ENCODE data around the gene MAP1LC3B. TPM values are rescaled to one million over a fixed set of nuclear protein-coding genes. Genes with fewer than 3 reads are reported as not detected.

Gene MAP1LC3B
- polyA plus RNA-seq, 1 donor: 44.7 TPM

DNA sequence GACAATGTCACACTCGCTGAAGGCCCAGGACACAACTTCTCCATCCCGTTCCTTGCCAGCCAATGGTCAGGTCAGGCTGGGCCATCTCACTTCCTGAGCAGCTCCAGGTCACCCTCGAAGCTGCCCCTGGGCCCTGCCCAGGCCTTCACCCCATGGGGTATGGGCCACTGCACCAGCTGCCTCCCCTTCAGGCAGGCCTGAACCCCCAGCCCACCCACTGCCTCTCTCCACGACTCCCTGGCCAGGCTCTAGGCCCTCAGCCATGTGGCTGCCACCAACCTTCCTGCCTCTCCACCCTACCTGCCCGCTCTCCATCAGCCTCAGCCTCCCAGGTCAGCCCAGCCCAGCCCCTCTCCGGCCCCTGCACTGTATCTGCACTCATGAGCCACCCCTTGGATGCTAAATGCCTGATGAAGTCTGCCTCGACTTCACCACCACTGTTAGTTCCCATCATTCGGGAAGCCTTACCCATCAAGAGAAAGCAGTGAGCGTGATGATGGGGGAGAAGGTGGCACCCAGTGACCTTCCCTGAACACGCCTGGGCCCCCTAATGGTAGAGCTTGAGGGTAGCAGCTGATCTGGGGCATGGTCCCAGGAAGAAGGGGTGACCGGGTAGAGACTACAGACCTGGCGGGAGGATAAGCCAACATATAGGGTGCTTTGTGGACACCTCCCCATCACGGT is 44.1 kb upstream of the MAP1LC3B start:
- Histone ChIP-seq H3K27me3 (ENCODE audit: control insufficient read depth, insufficient read depth, low read length) (no peaks in the 10 kb centered on the region), H3K36me3 (ENCODE audit: control insufficient read depth, insufficient read depth, low read length) (peaks cover 49% of the 10 kb centered on the region), H3K9me3 (ENCODE audit: control insufficient read depth, low read depth, low read length) (peaks cover 3% of the 10 kb centered on the region), H3K27ac (ENCODE audit: low read length) (no peak overlapping the region), H3K4me1 (ENCODE audit: control insufficient read depth, insufficient read depth, low read length) (no peaks in the 10 kb centered on the region), H3K4me3 (ENCODE audit: low read length) (no peak overlapping the region)
- DNase-seq: no peak
- WGBS (ENCODE audit: insufficient coverage, low lambda C conversion rate): no CpG with 5 or more reads among the region's 13 CpGs

DNA sequence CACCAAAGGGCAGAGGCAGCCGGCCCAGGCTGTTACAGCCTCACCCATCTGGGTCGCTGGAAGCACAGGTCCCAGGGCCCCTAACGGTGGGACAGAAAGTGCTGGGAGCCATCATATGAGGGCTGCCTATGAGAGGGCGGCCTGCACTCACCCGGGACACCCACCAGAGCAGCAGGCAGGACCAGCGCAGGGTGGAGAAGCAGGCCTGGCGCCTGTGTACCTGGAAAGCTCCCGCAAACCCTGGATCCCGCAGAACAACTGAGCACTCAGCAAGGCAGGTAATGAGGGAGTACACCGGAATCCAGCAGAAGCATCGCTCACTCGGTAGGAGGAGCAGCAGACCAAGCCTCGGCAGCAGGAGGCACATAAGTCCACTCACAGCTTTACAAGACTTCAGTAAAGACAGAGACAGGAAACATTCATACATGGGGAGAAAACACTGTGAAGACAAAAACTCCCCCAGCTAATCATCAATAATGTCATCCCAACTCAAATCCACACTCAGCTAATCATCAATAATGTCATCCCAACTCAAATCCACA is 43.4 kb upstream of the MAP1LC3B start:
- H3K36me3 ChIP-seq (ENCODE audit: control insufficient read depth, insufficient read depth, low read length): peaks cover 44% of the 10 kb centered on the region
- no peak overlapping the region for H3K27ac ChIP-seq (ENCODE audit: low read length)
- no peak for DNase-seq
- no peaks in the 10 kb centered on the region for H3K4me1 ChIP-seq (ENCODE audit: control insufficient read depth, insufficient read depth, low read length)
- no peaks in the 10 kb centered on the region for H3K27me3 ChIP-seq (ENCODE audit: control insufficient read depth, insufficient read depth, low read length)
- peaks cover 3% of the 10 kb centered on the region for H3K9me3 ChIP-seq (ENCODE audit: control insufficient read depth, low read depth, low read length)
- no CpG with 5 or more reads among the region's 13 CpGs for WGBS (ENCODE audit: insufficient coverage, low lambda C conversion rate)
- no peak overlapping the region for H3K4me3 ChIP-seq (ENCODE audit: low read length)

DNA sequence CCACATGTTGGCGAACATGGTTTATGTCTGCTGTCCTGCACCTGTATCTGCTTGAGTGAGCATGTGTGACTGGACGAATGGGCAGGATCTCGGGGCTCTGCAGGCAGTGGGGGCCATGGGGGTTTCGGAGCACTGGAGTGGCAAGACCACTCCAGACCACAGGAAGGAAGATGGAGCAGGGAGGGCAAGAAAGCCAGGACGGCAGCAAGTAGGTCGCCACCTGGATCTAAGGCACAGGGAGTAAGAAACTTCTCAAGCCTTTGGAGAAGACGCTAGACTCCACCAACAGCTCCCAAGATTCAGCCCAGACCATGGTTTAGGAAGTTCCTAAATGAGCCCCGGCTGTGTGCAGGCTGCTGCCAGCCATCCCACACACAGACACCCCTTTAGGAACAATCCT is 42.1 kb upstream of the MAP1LC3B start:
- Histone ChIP-seq H3K27me3 (ENCODE audit: control insufficient read depth, insufficient read depth, low read length) (no peaks in the 10 kb centered on the region), H3K4me1 (ENCODE audit: control insufficient read depth, insufficient read depth, low read length) (no peaks in the 10 kb centered on the region), H3K4me3 (ENCODE audit: low read length) (no peak overlapping the region), H3K36me3 (ENCODE audit: control insufficient read depth, insufficient read depth, low read length) (peaks cover 36% of the 10 kb centered on the region), H3K27ac (ENCODE audit: low read length) (no peak overlapping the region), H3K9me3 (ENCODE audit: control insufficient read depth, low read depth, low read length) (peaks cover 3% of the 10 kb centered on the region)
- 80% methylated on average over 1 of the region's 8 CpGs for WGBS (ENCODE audit: insufficient coverage, low lambda C conversion rate)
- no peak for DNase-seq

DNA sequence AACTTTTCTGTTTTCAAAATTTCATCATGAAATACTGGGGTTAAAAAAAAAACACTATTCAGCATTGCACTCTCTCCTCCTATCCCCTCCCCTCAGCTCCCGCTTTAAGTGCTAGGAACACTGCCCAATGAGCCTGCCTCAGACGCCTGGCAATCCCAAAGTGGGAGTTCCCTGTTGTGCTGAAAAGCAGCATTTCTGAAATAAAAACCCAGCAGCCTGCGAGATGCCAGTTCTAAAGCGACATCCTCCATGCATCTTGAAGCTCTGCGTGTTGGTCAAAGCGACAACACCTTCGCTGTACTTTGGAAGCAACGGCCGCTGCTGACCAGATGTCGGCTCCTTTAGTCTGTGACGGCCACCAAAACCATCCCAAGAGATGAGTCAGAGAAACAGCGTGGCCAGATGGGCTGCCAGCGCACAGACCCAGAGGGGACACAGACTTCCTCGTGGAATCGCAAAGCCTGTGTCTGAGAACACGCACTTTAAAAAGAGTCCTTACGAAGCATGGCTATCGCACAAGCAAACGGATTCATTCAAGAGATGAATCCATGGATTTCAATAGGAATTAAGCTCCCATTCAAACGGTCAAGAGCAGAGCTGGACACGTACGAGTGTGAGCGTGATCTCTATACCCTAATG is 41.3 kb upstream of the MAP1LC3B start:
- no peak overlapping the region for H3K27ac ChIP-seq (ENCODE audit: low read length)
- DNase-seq: no peak
- no CpG with 5 or more reads among the region's 23 CpGs for WGBS (ENCODE audit: insufficient coverage, low lambda C conversion rate)
- no peaks in the 10 kb centered on the region for H3K27me3 ChIP-seq (ENCODE audit: control insufficient read depth, insufficient read depth, low read length)
- H3K36me3 ChIP-seq (ENCODE audit: control insufficient read depth, insufficient read depth, low read length): peaks cover 35% of the 10 kb centered on the region
- no peak overlapping the region for H3K4me3 ChIP-seq (ENCODE audit: low read length)
- H3K4me1 ChIP-seq (ENCODE audit: control insufficient read depth, insufficient read depth, low read length): no peaks in the 10 kb centered on the region
- peaks cover 3% of the 10 kb centered on the region for H3K9me3 ChIP-seq (ENCODE audit: control insufficient read depth, low read depth, low read length)

DNA sequence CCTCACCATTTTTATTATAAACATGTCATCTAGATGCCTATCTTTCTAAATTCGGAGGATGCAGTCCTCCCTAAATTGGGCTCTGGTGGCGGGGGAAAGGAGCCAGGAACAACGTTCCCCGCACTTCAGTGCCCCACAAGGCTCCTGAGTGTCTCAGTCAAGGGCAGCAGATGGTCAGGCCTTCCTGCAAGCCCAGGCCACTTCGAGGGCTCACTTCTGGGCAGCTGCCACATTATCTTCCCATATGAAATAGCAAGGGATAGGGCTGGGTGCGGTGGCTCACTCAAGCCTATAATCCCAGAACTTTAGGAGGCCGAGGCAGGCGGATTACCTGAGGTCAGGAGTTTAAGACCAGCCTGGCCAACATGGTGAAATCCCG is 40.8 kb upstream of the MAP1LC3B start:
- Histone ChIP-seq H3K27ac (ENCODE audit: low read length) (no peak overlapping the region), H3K4me3 (ENCODE audit: low read length) (no peak overlapping the region), H3K36me3 (ENCODE audit: control insufficient read depth, insufficient read depth, low read length) (peaks cover 31% of the 10 kb centered on the region), H3K9me3 (ENCODE audit: control insufficient read depth, low read depth, low read length) (no peaks in the 10 kb centered on the region), H3K27me3 (ENCODE audit: control insufficient read depth, insufficient read depth, low read length) (no peaks in the 10 kb centered on the region), H3K4me1 (ENCODE audit: control insufficient read depth, insufficient read depth, low read length) (no peaks in the 10 kb centered on the region)
- WGBS (ENCODE audit: insufficient coverage, low lambda C conversion rate): no CpG with 5 or more reads among the region's 9 CpGs
- no peak for DNase-seq

DNA sequence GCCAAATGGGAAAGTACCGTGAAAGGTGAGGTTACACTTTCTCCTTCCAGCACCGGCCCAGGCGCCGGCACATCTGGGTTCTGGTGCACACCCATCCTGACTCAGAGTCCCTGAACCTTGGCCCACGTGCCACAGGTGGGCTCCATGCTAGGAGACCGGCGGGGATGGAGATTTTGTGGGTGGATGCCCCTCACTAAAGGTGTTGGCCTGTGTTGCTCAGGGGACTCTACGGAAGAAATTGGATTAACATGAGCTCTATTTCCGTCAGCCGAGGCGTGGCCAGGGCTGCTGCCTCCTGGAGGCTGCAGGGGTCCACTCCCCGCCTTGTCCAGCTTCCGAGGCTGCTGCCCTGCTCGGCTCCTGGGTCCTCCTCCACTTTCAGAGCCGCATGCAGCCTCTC is 39.3 kb upstream of the MAP1LC3B start:
- H3K4me3 ChIP-seq (ENCODE audit: low read length): no peak overlapping the region
- no peaks in the 10 kb centered on the region for H3K27me3 ChIP-seq (ENCODE audit: control insufficient read depth, insufficient read depth, low read length)
- no peaks in the 10 kb centered on the region for H3K4me1 ChIP-seq (ENCODE audit: control insufficient read depth, insufficient read depth, low read length)
- WGBS (ENCODE audit: insufficient coverage, low lambda C conversion rate): no CpG with 5 or more reads among the region's 15 CpGs
- DNase-seq: no peak
- no peaks in the 10 kb centered on the region for H3K9me3 ChIP-seq (ENCODE audit: control insufficient read depth, low read depth, low read length)
- peaks cover 32% of the 10 kb centered on the region for H3K36me3 ChIP-seq (ENCODE audit: control insufficient read depth, insufficient read depth, low read length)
- H3K27ac ChIP-seq (ENCODE audit: low read length): no peak overlapping the region

DNA sequence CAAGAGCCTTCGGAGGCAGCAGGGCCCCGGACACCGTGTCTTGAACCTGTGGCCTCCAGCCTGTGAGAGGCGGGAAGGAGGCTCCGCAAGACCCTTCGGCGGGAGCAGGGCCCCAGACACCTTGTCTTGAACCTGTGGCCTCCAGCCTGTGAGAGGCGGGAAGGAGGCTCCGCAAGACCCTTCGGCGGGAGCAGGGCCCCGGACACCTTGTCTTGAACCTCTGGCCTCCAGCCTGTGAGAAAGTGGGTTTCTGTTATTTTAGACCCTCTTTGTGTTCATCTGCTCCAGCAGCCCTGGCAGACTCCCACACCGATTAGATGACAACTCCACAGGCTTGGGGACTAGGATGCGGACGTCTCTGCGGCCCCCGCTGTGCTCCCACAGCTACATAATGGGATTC is 38.5 kb upstream of the MAP1LC3B start:
- no peak for DNase-seq
- H3K9me3 ChIP-seq (ENCODE audit: control insufficient read depth, low read depth, low read length): no peaks in the 10 kb centered on the region
- no peaks in the 10 kb centered on the region for H3K4me1 ChIP-seq (ENCODE audit: control insufficient read depth, insufficient read depth, low read length)
- no CpG with 5 or more reads among the region's 17 CpGs for WGBS (ENCODE audit: insufficient coverage, low lambda C conversion rate)
- H3K27me3 ChIP-seq (ENCODE audit: control insufficient read depth, insufficient read depth, low read length): no peaks in the 10 kb centered on the region
- H3K27ac ChIP-seq (ENCODE audit: low read length): no peak overlapping the region
- H3K4me3 ChIP-seq (ENCODE audit: low read length): no peak overlapping the region
- peaks cover 33% of the 10 kb centered on the region for H3K36me3 ChIP-seq (ENCODE audit: control insufficient read depth, insufficient read depth, low read length)

DNA sequence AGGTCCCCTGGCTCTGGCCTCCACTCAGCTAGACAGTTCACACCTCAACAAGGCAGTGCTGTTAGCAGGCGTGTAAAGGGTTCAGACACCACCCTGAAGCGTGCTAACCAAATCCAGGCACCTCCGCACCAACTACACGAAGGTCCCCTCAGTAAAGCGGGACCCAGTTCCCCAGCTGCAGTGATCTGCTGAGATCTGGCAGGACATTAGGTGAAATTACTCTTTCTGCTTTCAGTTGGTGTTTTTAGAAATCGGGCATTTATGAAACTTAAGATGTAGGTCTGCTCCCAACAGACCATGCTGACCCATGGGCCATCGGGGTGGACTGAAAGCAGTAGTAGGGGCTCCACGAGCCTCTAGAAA is 35.7 kb upstream of the MAP1LC3B start:
- no peaks in the 10 kb centered on the region for H3K4me1 ChIP-seq (ENCODE audit: control insufficient read depth, insufficient read depth, low read length)
- H3K9me3 ChIP-seq (ENCODE audit: control insufficient read depth, low read depth, low read length): no peaks in the 10 kb centered on the region
- no peak overlapping the region for H3K4me3 ChIP-seq (ENCODE audit: low read length)
- no CpG with 5 or more reads among the region's 8 CpGs for WGBS (ENCODE audit: insufficient coverage, low lambda C conversion rate)
- H3K27me3 ChIP-seq (ENCODE audit: control insufficient read depth, insufficient read depth, low read length): no peaks in the 10 kb centered on the region
- H3K36me3 ChIP-seq (ENCODE audit: control insufficient read depth, insufficient read depth, low read length): peaks cover 56% of the 10 kb centered on the region
- no peak overlapping the region for H3K27ac ChIP-seq (ENCODE audit: low read length)
- no peak for DNase-seq

DNA sequence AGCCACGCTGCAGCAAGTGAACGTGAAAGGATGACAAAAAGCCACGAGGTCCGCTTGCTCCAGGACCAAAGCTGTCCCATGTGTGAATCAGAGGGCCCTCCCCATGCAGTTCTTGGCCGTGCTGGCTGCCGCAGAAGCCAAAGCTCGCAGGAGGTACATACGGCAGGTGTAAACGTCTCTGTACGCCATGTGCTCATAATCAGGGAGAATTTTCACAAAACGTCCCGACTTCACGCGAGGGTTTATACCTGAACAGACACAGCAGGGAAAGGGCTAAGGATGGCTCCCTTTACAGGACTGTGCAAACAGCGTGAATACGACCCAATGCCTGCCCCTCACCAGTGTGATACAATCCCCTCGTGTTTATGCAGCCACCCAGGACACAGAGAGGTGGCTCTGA is 33.9 kb upstream of the MAP1LC3B start:
- Histone ChIP-seq H3K27ac (ENCODE audit: low read length) (no peak overlapping the region), H3K36me3 (ENCODE audit: control insufficient read depth, insufficient read depth, low read length) (peaks cover 60% of the 10 kb centered on the region), H3K27me3 (ENCODE audit: control insufficient read depth, insufficient read depth, low read length) (no peaks in the 10 kb centered on the region), H3K4me1 (ENCODE audit: control insufficient read depth, insufficient read depth, low read length) (no peaks in the 10 kb centered on the region), H3K4me3 (ENCODE audit: low read length) (no peak overlapping the region), H3K9me3 (ENCODE audit: control insufficient read depth, low read depth, low read length) (no peaks in the 10 kb centered on the region)
- no CpG with 5 or more reads among the region's 17 CpGs for WGBS (ENCODE audit: insufficient coverage, low lambda C conversion rate)
- no peak for DNase-seq

DNA sequence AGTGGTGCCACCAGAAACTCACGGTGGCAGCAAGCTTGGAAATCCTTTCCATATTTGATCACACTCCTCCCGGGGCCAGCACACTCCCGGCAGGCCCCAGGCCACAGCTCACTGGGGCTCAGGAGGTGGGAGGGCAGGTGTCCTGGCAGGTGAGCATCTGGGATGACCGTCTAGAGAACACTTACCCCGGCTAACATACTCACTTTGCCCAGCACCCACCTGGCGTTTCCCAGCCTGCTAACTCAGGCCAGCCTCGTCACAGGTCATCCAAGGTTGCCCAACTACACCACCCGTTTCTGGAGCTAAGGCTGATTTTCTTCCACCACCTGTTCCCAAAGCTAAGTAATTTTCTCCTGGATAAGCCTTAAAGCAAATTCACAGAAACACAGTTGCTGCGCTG is 33.4 kb upstream of the MAP1LC3B start:
- no peak overlapping the region for H3K4me3 ChIP-seq (ENCODE audit: low read length)
- H3K36me3 ChIP-seq (ENCODE audit: control insufficient read depth, insufficient read depth, low read length): peaks cover 60% of the 10 kb centered on the region
- H3K27me3 ChIP-seq (ENCODE audit: control insufficient read depth, insufficient read depth, low read length): no peaks in the 10 kb centered on the region
- no peaks in the 10 kb centered on the region for H3K9me3 ChIP-seq (ENCODE audit: control insufficient read depth, low read depth, low read length)
- 100% methylated on average over 1 of the region's 9 CpGs for WGBS (ENCODE audit: insufficient coverage, low lambda C conversion rate)
- H3K27ac ChIP-seq (ENCODE audit: low read length): no peak overlapping the region
- no peaks in the 10 kb centered on the region for H3K4me1 ChIP-seq (ENCODE audit: control insufficient read depth, insufficient read depth, low read length)
- no peak for DNase-seq

DNA sequence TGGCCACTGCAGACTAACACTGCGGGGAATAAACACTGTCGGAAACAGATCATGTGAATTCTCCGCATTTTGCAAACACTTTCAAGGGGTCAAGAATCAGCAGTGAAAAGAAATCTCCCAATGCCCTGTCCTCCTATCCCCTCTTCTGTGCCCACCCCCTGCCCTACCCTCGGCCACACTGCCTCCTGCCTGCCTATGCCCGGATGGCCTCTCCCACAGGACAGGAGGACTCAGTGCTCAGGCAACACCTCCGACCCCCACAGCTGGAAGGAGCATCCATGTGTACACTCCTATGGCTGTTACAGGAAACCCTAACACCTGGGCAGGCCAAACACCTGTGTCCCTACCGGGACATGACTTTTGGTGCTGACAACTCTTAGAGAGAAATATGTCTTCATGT is 33.0 kb upstream of the MAP1LC3B start:
- no peaks in the 10 kb centered on the region for H3K4me1 ChIP-seq (ENCODE audit: control insufficient read depth, insufficient read depth, low read length)
- DNase-seq: no peak
- no peaks in the 10 kb centered on the region for H3K27me3 ChIP-seq (ENCODE audit: control insufficient read depth, insufficient read depth, low read length)
- H3K9me3 ChIP-seq (ENCODE audit: control insufficient read depth, low read depth, low read length): no peaks in the 10 kb centered on the region
- no peak overlapping the region for H3K27ac ChIP-seq (ENCODE audit: low read length)
- peaks cover 60% of the 10 kb centered on the region for H3K36me3 ChIP-seq (ENCODE audit: control insufficient read depth, insufficient read depth, low read length)
- no CpG with 5 or more reads among the region's 7 CpGs for WGBS (ENCODE audit: insufficient coverage, low lambda C conversion rate)
- no peak overlapping the region for H3K4me3 ChIP-seq (ENCODE audit: low read length)
